Ramos (cell line): ENCODE data around the gene PXMP4.

ENCODE experiments used
- in situ Hi-C: fragments of 300-500 bp; cut with MboI; formaldehyde crosslinking; loops from one replicate; pipeline ENCODE4 v1.14.3; 2022; ENCODE audit warnings: low sequenced_read_pairs; ENCODE audit not compliant: unreplicated experiment

The PXMP4 gene

DNA sequence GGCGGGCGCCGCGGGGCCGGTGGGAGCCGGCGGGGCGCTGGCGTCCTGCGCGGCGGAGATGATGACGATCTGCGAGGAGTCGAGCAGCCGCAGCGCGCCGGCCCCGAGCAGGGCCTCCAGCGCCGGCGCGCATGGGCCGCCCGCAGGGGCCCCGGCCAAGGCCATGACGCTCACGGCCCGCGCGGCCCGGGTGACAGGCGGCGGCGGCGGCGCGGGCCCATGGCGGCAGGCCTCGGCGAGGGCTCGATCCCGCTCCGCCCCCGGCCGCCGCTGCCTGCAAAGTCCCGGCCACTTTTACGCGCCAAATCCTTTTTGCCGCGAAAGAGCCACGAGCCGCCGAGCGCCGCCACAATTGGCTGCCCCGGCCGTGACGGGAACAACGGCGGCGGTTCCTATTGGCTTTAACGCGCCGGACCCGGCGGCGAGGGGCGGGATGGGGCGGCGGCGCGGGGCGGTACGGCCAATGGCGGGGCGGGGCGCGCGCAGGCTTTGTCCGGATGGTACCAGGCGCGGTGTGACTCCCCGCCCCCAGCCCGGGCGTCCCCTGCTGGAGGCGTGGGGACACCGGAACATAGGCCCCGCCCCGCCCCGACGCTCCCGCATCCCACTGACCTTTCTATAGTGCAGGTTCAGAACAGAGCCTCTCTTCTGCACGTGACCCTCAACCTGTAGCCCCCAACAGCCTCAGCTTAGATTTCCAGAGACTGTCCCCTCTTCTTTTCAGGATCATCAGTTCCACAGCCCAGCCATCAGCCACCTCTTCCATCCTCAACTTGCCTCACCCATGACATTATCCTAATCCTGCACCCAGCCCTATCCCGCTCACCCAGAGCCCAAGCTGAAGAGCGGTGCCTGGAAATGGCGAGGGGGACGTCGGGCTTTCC, 33.8 kb downstream of the PXMP4 start, which contains the start of gene E2F1:
TSS of gene E2F1 (minus strand) at position 286 of the 884 bp plus-strand sequence. CDS start at position 165, 121 bp downstream.
- in situ Hi-C loops, result no loop called here

DNA sequence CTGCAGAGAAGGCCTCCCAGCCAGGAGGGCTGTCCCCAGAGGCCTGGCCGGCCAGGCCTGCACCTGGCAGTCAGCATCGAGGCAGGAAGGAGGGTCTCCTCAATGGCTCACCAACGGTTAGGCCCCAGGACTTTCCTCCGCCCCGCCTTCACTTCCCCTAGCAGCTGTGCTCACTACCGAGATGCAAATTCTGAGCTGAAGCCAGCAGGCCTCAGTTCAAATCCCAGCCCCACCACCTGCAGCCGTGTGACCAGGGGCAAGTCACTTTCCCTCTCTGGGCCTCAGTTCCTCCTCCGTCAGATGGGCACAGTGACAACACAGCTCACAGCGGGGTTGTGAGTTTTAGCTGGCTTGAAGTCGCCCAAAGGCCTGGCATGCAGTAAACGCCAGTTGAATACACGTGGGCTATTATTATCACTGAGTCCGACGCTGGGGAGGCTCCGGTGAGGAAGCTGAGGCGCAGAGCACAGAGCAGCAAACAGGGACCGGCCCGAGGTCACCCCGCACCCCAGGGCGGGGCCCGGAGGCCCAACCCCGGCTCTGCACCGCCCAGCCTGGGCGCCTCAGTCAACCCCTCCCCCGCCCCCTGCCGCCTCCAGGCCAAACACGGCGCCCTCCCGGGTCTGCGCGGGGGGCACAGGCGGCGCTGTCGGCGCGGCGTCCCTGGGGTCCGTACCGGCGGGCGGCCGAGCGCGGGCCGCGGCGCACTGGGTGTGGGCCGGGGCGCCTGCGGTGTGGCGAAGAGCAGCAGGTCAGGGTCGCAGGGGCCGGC, 34.6 kb downstream of the PXMP4 start:
- in situ Hi-C loops, result no loop called here

DNA sequence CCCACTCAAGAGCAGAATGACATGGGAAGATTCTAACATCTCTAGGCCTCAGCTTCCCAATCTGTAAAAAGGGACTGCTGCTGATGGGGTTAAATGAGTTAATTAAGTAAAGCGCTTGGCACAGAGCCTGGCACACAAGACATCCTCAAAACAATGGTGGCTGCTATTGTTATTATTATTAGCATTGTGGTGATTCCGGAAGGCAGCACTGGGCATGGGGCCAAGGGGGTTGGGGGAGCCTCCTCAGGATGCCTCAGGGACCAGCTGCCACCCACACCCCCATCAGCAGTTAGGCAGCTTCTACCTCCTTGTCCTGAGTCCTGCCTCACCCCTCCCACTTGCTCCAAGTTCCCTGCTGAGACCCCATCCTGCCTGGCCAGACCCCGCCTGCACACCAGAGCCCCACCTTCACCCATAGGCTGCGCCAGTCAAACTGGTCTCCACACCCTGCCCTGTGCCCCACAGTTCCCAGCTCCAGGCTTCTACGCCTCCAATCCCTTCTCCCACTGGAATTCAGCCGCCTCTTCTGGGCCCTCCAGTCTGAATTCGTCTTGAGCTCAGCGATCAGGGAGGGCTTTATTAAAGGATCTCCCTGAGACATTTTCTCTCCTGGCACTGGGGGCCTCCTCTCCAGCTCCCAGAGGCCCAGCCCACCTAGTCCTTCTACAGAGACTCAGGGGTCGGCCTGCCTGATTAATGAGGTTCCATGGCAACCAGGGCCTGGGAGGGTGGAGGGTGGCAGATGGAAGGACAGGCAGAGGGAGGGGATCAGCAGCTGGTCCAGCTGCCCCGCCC, 35.4 kb downstream of the PXMP4 start:
- in situ Hi-C loops, result no loop called here

DNA sequence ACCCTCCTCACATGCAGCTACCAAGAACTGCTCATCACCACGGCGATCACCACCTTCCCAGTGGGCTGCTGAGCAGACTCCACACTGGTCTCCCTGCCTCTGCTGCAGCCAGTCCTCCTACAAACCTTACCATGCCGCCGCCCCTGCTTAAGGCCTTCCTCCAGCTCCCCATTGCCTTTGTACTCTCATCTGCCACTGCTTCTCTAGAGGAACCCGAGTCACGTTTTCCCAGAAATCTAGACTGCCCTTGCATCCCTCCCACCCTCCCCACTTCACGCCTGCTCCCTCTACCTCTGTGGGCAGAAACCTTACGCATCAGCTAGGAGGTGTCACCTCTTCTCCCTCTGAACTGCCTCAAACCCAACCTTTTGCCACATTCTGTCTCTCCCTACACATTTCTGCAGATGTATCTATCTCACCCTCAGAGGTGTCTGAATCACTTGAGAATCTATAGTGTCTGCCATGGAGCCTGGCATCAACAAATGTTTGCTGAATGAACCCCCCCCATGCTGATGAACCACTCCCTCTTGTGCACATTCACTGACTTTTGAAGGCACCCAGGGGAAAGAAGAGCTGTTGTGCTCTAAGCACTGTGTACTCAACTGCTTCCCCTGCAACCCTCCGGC, 38.3 kb downstream of the PXMP4 start:
- in situ Hi-C loops, result no loop called here

DNA sequence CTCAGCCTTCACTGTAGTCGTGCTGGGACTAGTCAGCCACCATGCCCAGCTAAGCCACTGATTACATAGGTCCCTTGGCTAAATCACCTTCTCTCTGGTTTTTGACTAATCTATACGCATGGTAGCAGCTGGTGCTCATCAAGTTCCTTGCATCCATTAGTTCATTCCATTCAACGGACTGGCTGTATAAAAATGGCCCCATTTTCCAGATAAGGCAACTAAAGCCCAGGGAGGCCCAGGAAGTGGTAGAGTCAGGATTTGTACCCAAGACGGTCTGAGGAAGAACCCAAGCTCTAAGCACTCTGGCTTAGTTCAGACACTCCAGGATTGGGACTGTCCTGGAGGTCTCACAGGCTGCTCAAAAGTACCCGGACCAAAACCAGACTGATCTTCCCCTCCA, 38.8 kb downstream of the PXMP4 start:
- in situ Hi-C loops, result no loop called here

DNA sequence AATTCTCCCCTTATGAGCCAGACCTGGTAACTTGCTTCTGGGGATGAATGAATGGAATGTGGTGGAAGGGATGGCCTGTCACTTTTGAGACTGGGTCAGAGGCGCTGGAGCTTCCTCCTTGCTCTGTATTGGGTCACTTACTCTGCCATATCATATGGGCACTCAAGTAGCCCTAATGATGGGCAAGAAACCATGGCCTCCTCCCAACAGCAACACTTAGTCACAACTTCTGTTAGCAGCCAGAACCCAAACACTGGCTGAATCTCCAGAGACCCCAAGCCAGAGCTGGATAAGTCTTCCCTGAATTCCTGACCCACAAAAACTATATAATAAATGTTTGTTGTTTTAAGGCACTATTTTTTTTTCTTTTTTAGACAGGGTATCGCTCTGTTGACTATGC, 39.4 kb downstream of the PXMP4 start:
- in situ Hi-C loops, result no loop called here

DNA sequence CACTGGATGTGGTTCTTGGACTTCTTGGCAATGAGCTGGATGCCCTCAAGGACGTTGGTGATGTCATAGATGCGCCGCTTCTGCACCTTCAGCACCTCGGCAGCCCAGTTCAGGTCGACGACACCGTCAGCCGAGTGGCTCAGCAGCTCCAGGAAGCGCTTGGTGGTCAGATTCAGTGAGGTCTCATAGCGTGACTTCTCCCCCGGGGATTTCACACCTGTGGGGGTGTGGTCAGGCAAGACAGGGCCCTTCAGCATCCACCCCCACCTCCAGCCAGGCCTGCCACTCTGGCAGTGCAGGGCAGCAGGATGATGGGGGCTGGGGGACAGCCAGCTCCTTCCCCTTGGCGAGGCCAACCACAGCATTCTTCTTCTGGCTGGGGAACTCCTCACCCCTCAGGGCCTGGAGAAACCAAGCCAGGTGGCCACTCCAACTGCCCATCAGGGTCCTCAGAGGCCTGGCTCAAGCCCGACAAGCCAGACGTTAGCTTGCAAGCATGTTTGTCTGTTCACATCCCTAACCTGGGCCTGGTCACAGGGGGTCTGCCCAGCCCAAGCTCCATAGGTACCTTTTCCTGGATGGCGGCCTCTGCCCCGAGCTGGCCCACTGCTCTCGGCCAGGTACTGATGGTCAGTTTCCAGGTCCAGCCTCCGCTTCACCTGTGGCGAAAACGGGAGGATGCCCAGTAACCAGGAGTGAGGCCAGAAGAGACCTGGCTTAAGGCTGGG, 40.2 kb downstream of the PXMP4 start:
- in situ Hi-C loops, result no loop called here

DNA sequence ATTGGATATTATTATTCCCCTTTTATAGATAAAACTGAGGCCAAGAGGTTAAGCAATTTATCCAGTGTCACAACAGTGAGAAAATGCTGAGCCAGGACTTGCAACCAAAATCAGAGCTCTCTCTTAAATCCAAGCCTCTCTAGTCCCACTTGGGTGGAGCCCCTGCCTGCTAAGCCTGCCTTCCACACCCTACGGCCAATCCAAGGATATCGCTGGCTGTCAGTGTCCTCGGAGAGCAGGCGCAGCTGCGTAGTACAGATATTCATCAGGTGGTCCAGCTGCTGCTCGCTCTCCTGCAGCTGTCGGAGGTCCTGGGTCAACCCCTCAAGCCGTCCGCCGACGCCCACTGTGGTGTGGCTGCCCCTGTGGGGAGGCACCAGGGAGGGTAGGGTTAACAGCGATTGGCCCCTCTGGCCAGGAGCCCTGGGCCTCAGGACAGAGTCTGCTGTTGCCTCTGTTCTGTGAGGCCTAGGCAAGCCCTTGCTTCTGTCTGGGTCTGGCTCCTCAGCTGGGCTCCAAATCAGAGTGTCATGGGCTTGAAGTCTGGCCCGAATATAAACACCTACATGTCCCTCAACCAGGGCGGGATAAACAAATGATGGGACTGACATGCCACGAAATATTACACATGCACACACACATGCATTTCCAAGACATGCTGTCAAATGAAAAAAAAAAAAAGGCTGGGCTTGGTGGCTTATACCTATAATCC, 42.0 kb downstream of the PXMP4 start:
- in situ Hi-C loops, result no loop called here

DNA sequence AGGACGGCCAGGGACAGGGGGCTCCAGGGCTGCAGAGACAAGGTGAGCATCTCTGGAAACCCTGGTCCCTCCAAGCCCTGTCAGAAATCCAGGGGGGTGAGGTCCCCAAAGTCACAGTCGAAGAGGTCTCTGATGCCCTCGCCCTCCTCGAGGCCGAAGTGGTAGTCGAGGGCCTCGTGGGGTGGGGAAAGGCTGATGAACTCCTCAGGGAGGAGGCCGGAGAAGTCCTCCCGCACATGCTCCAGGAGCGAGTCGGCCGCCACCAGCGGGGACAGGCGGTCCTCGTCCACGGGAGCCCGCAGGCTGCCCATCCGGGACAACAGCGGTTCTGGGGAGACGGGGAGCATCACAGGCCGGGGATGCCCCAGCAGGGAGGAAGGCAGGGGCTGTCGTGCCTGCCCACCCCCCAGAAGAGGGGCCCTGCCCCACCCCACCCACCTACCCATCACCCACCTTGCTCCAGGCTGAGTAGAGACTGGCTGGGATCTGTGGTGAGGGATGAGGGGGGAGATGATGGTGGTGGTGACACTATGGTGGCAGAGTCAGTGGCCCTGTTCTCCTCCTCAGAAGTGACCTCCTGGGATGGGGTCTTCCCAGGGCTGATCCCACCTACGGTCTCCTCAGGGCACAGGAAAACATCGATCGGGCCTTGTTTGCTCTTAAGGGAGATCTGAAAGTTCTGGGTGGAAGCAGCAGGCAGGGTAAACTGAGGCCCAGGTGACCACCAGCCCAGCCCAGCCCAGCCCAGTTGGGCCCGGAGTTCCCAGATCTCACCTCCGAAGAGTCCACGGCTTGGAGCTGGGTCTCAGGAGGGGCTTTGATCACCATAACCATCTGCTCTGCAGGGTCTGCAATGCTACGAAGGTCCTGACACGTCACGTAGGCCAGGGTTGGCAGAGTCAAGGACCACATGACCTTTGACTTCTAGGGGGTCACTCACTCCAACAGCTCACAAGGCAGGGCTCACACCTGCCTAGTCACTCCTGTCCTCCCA, 43.2 kb downstream of the PXMP4 start:
- in situ Hi-C loops, result no loop called here

DNA sequence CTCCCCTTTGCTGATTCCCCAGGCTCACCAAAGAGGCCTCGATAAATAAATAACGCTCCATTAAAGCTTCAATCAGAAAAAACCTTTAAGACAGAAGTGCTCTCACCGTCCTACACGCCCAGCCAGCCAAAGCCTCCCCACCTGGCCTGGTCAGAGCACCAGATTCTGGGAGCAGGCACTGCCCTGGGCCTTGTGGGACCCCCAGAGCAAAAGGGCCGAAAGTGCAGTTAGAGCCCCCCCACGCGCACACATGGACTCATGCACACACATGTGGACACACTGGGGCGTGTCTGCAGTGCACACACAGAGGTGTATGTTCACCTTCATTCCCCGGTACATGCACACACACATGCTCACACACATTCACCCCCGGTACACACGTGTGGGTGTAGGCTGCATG, 44.0 kb downstream of the PXMP4 start:
- in situ Hi-C loops, result no loop called here

DNA sequence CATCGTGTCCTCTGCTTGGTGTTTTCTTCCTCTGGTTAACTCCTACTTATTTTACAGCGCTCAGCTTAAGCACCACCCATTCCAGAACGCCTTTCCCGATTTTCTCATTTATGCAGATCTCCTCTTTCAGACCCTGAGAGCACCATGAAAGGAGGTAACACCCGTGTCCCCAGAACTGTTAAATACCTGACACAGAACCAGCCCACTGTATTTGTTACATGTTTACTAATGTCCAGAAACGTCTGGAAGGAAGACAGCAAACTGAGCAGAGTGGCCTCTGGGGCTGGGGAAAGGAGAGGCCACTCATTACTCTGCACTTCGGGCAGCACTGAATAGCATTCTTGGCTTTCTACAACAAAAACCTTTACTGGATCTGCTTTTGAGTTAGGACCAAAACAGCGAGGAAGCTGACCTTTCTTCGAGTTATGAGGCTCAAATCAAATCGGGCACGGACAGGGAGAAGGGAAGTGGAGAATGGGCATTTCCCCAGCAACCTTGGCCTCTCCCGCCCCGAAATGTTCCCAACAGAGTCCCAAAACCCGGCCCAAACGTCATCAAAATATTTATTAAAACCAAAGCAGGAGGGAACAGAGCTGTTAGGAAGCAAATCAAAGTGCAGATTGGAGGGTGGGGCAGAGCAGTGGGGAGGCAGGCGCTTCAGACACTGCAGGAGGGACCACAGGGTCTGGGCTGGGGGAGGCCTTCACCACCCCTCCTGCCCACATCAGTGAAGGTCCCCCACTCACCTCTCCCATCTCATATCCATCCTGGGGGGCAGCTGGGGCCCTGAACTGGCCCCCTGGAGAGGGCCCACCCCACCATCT, 44.8 kb downstream of the PXMP4 start:
- in situ Hi-C loops, result no loop called here

DNA sequence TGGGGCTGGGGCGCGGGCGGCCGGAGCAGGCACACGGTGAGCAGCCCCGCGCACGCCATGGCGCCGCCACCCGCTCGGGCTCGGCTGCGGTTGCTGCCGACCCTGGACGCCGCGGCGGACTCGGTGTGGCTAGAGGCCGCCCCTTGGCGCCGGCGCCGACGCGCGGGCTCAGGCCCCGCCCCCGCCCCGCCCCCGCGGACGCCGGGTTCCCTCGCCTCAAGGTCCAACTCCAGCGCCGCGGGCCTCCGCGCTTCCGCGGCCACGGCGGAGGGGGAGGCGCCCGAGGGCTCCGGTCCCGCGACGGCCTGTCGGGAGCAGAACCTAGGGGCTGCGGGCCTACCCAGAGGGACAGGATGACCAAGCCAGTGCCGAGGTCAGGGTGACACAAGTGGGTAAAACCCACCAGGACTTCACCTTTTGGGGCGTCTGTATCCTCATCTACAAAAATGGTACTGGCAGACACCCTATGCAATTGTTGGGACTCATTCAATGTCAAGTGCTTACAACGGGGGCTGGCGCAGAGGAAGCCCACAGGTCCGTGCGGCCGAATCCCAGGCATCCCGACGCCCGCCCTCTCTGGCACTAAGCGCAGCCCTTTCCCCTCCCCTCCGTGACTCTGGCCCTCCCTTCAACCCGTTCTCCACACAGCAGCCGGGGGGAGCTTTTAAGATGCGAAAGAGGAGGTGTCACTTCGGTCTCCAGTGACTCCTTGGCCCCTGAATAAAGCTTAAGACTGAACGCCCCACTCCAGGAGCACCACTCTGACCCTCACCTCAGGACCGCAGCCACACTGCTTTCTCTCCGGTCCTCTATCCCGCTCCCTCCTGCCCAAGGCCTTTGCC, 45.6 kb downstream of the PXMP4 start, which contains the start of gene NECAB3:
TSS of gene NECAB3 (minus strand) at position 135 of the 842 bp plus-strand sequence. CDS start at position 59, 76 bp downstream.
- in situ Hi-C loops, result no loop called here

DNA sequence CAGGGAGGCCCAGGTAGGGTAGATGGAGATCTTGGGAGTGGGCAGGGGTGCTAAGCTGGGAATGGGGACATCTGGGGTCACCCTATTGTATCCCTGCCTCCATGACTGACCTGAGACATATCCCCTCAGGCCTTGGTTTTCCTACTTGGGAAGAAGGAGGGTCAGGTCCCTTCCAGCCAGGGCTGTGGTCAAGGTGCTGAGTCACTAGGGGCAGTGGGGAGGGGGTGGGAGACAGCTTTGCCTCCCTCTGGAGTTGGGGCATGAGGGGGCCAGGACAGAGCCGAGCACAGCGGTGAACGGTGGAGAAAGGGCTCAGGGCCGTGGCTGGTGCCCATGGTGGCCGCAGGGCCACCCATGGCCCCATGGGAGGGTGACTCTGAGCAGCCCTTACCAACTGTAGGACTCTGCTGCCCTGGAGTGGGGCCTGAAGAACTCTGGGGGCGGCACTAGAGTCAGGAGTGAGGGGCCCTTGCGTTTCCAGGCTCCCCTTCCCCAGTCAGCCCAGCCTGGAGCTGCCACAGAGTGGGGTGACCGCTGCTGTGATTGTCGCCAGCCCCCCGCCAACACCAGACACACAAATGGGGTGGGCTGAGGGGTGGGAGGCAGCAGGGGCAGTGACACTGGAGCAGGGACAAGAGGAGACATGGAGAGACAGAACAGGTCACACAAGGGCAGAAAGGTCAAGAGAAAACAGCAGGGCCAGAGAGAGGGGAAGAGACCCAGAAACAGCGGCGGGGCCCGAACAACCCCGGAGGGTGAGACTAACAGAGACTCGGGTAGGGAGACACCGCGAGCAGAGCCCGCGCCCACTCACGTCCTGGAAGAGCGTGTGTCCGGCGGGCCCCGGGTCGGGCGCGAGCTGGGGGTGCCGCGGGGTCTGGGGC, 46.5 kb downstream of the PXMP4 start:
- in situ Hi-C loops, result no loop called here

DNA sequence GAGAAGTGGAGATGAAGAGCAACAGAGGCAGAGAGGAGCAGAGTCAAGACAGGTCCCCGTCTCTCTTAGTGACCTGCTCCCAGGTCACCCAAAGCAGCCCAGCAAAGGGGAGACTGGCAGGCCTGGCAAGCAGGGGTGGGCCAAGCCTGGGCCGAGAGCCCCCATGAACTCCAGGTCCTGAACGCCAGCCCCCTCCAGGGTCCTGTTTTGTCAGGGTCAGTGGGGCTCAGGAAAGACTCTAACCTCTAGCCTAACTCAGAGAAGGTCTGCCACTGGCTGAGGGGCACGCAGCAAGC, 47.0 kb downstream of the PXMP4 start:
- in situ Hi-C loops, result no loop called here

DNA sequence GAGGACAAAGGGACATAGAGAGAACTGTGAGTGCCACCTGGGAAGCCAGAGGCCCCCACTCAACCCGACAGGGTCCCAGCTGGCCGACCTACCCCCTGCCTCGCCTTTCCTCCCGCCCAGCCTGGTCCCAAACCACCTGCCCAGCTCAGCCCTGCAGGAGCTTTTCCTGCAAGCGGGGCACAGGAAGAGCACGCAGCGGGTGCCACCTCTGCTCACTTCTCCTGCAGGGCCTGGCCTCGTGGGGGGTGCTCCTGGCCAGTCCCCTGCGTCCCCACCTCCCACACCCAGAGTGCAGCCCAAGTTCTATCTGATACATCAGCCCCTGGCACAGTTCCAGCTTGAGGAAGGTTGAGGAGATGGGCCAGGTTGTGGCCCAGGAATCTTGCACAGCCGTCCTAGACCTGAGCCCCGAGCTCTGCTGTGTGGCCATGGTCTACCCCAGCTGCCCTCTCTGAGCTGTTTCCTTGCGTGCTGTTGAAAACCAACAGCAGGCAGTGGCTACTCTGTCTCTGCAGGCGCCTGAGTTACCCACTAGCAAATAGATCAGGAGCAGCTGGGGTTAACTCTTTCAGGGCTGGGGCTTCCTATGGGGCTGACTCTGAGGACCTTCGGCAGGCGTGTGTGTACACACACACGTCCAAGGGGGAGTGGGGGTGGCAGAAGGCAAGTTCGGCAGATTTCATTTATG, 47.5 kb downstream of the PXMP4 start:
- in situ Hi-C loops, result no loop called here
